Measurements from ENCODE around the gene SLC1A4. TPM values are rescaled to one million over a fixed set of nuclear protein-coding genes. Genes with fewer than 3 reads are reported as not detected.

Gene SLC1A4
- total RNA-seq, 2 donors from 2014 or later, result 24.2 to 33.8 TPM

- no peaks in the 10 kb centered on the region for H3K9me3 ChIP-seq
- no peak overlapping the region for H3K27ac ChIP-seq
- no peak overlapping the region for H3K4me3 ChIP-seq
- DNase-seq (ENCODE audit: low spot score) (no peak), ATAC-seq (ENCODE audit: insufficient number of reproducible peaks, low FRiP score, low read depth) (no peak)
- TF ChIP-seq CTCF (IDR thresholded peaks at IDR 0.05), result no peak
- H3K36me3 ChIP-seq, result no peaks in the 10 kb centered on the region
- H3K27me3 ChIP-seq (replicated peaks; ENCODE audit: insufficient read depth), result no peaks in the 10 kb centered on the region
- H3K4me1 ChIP-seq (ENCODE audit: control insufficient read depth in 1 of 2, low read depth in 2 of 2), result peaks cover 26 to 69% of the 10 kb centered on the region in 2 donors
Observed at GRCh38 chr2:65061910-65062339, 72.7 kb downstream of the SLC1A4 start.

GRCh38 chr2:65062843-65063825 is 73.9 kb downstream of the SLC1A4 start:
- Histone ChIP-seq H3K36me3 (no peaks in the 10 kb centered on the region), H3K27ac (no peak overlapping the region), H3K9me3 (no peaks in the 10 kb centered on the region), H3K4me1 (ENCODE audit: control insufficient read depth in 1 of 2, low read depth in 2 of 2) (peaks cover 25 to 62% of the 10 kb centered on the region in 2 donors), H3K4me3 (no peak overlapping the region), H3K27me3 (replicated peaks; ENCODE audit: insufficient read depth) (no peaks in the 10 kb centered on the region)
- TF ChIP-seq CTCF (IDR thresholded peaks at IDR 0.05), result no peak
- no peak for DNase-seq (ENCODE audit: low spot score)
- no peak for ATAC-seq (ENCODE audit: insufficient number of reproducible peaks, low FRiP score, low read depth)

- H3K27me3 ChIP-seq (replicated peaks; ENCODE audit: insufficient read depth), result no peaks in the 10 kb centered on the region
- DNase-seq (ENCODE audit: low spot score) (peak; percentile 64), ATAC-seq (ENCODE audit: insufficient number of reproducible peaks, low FRiP score, low read depth) (peak; percentile 71)
- H3K4me3 ChIP-seq, result peak overlapping the region; percentile 61
- TF ChIP-seq CTCF (IDR thresholded peaks at IDR 0.05), result peak; percentile 68
- H3K36me3 ChIP-seq, result no peaks in the 10 kb centered on the region
- peak overlapping the region; percentile 62 to 75 for H3K27ac ChIP-seq
- H3K4me1 ChIP-seq (ENCODE audit: control insufficient read depth in 1 of 2, low read depth in 2 of 2), result peaks cover 40 to 68% of the 10 kb centered on the region in 2 donors
- no peaks in the 10 kb centered on the region for H3K9me3 ChIP-seq
Observed at GRCh38 chr2:65064728-65065552, 75.7 kb downstream of the SLC1A4 start.

GRCh38 chr2:65067806-65068553 is 78.8 kb downstream of the SLC1A4 start:
- no peak for TF ChIP-seq CTCF (IDR thresholded peaks at IDR 0.05)
- Histone ChIP-seq H3K27me3 (replicated peaks; ENCODE audit: insufficient read depth) (no peaks in the 10 kb centered on the region), H3K36me3 (peaks cover 21% of the 10 kb centered on the region), H3K9me3 (no peaks in the 10 kb centered on the region), H3K4me1 (ENCODE audit: control insufficient read depth in 1 of 2, low read depth in 2 of 2) (peaks cover 46 to 60% of the 10 kb centered on the region in 2 donors), H3K4me3 (no peak overlapping the region), H3K27ac (peak overlapping the region in 1 of 2 donors; percentile 57)
- no peak for DNase-seq (ENCODE audit: low spot score)
- ATAC-seq (ENCODE audit: insufficient number of reproducible peaks, low FRiP score, low read depth), result no peak
